ENCODE measurements around the gene CDH2.

Gene CDH2

GRCh38 chr18:28176948-28177827 lies at the start of gene CDH2:
CDH2 (minus strand) TSS chr18:28177130; CDS start chr18:28177022, 108 bp downstream.
- DNase-seq: peak; percentile 95

DNA sequence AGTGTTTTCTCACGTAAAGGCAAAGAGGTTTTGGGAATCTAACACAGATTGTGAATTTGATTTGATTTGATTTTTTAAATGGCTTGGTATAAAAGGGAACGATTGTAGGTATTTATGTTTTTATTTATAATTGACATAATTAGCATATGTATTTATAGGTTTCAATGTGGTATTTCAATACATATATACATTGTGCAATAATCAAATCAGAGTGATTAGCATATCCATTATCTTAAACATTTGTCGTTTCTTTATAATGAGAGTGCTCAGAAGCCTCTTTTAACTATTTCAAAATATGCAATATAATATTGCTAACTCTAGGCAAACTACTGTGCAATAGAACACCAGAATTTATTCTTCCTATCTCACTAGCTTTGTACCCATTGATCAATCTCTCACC lies 35.1 kb upstream of the CDH2 start:
- no peak for DNase-seq

DNA sequence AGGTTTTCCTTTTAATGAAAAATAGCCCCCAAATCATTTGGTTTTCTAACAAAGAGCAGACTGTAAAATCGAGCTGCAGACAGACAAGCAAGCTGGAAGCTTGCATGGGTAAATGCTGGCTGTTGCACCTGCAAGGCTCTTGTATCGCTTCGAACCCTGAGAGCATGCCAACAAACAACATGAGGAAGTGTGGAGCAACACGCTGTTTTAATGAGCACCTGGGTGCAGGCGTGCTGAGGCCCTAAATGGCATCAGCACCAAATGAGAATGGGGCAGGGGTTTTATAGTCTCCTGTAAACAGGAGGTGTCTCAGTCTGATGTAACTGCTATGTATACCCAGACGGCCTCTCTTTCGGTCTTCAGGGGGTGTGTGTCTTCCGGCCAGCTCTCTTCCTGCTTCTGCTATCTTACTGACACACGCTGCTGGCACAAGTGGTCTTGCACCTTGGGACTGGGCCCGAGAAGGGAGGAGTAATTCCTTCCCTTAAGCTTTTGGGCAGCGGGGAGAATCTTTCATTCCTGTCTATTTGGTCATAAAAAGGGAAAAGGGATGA lies 31.9 kb upstream of the CDH2 start:
- DNase-seq: no peak

GRCh38 chr18:28208268-28208667 lies 31.3 kb upstream of the CDH2 start:
- no peak for DNase-seq

GRCh38 chr18:28204154-28204553 lies 27.2 kb upstream of the CDH2 start:
- DNase-seq: peak; percentile 93

GRCh38 chr18:28201056-28201455 lies 24.1 kb upstream of the CDH2 start:
- DNase-seq: no peak

- DNase-seq: no peak
Measured at GRCh38 chr18:28198620-28199019, 21.7 kb upstream of the CDH2 start.

DNA sequence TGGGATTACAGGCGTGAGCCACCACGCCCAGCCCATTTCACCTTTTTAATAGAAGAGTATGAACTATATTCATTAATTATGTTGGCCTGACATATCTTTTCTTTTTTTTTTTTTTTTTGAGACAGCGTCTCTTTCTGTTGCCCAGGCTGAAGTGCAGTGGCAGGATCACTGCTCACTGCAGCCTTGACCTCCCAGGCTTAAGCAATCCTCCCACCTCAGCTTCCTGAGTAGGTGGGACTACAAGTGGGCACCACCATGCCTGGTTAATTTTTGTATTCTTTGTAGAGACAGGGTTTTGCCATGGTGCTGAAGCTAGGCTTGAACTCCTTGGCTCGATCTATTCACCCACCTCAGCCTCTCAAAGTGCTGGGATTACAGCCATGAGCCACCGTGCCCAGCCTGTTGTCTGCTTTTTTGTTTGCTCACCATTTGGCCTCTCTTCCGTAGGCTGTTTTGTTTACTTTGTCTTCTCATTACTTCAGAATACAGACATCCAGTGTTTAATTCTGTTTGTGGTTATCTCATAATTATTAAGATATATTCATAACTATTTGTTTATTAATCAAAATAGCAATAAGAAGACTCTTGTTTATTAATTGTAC lies 16.3 kb upstream of the CDH2 start:
- no peak for DNase-seq

GRCh38 chr18:28189400-28190239 lies 12.7 kb upstream of the CDH2 start:
- DNase-seq: peak; percentile 17

DNA sequence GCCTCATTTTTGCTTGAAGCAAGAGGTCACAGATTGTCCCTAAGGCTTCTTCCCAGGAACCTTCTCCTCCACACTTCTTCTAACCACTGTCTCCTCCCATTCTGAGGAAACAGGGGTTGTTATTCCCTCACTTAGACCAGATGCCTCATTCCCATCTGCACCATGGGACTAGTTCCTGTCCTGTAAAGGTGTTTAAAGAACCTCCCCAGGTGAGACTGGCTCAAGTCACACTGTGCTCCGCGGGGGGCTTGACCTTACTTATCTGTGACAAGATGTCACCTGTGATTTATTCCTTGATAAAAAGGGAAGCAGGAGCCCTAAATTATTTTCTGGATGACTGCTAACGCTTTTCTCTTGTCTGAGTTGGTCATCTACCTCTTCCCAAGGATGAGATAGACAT lies 8.2 kb upstream of the CDH2 start:
- DNase-seq: no peak

- DNase-seq: peak; percentile 60
Measured at GRCh38 chr18:28183418-28184078, 6.6 kb upstream of the CDH2 start.

- DNase-seq: no peak
Measured at GRCh38 chr18:28181616-28182015, 4.7 kb upstream of the CDH2 start.

DNA sequence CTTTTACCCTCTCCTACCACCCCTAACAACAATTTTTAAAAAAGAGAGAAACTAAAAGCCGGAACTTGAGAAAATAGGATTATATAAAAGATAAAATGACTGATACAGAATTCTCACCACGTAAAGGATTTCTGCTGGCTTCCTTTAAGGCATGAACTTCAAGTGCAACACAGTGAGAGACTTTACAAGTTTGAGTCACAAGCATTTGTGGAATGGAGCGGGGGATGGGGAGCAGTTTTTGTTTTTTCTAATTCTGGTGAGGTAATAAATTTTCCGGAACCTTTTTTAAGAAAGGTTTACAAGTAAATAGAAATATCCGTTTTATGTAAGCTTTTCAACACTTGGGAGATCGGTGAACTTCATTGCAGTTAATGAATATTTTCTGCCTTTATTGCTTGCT lies 1.8 kb upstream of the CDH2 start:
- peak; percentile 78 for DNase-seq

DNA sequence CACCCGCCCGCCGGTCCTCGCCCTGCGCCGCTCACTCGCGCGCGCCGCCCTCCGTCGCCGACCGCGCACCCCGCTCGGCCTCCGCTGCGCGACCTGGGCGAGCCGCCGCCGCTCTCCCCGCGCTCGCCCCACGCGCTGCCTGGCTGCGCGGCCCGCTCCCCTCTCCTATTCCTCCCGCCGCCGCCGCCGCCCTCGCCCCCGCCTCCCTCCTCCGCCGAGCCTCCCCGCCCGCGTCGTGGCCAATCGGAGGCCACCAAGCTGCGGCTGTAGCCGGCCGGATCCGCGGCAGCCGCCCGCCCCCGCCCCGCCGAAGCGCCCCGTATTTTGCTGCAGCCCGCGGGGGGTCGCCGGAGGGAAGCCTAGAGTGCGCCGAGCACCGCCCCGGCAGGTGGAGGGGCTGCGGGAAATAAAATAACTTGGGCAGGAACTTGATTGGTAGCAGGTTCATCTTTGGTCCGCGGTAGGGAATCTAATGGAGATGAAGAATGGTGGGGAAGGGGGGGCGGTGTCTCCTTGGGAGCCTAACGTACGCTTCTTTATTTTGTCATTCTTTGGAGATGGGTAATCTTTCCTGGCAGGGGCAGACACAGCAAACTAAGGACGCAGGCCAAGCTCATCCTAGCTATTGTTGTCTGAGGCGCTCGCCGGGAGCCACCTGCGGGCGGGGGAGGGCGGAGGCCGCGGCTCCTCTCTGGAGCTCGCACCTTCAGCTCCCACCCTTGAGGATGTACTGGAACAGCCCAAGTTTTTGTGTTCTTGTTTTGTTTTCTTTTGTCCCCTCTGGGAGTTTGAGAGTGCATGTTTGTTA lies 1.1 kb upstream of the CDH2 start:
- DNase-seq: peak; percentile 64

- no peak for DNase-seq
Measured at GRCh38 chr18:28176698-28176947, 307 bp downstream of the CDH2 start.

- DNase-seq: no peak
Measured at GRCh38 chr18:28175930-28176697, 816 bp downstream of the CDH2 start.

DNA sequence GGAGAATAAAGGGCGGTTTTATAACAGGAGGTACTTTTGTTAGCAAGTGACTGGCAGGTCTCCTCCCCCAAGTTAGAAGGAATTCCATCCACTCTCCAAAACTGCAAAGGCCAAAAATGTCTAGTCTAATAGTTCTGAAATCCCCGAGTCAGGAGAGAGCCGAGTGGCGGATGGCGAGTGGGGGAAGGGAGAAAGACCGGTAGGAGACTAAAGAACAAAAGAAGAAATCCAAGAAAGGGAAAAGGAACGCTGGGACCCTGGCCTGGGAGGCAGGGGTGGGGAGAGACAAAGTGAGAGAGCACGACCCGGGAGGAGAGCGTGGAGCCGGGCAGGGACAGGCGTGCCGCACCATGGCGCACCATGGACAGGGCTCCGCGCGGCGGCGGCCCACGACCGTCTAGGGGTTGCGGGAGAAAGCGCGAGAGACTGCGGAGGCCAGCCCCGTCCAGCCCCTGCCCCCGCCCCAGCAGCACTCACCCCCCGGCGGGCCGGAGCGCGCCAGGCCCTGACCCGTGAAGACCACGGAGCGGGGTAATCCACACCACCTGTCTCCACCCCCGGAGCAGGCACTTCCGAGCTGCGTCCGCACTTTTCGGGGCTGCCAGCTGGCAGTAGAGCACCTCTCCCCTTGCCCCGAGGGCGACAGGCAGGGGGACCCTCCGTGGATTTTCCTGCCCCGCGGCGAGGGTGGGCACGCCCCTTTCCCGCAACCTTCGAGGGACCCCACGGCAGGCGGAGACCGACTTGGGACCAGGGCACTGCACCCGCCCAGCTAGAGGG lies 1.6 kb downstream of the CDH2 start:
- peak; percentile 76 for DNase-seq

DNA sequence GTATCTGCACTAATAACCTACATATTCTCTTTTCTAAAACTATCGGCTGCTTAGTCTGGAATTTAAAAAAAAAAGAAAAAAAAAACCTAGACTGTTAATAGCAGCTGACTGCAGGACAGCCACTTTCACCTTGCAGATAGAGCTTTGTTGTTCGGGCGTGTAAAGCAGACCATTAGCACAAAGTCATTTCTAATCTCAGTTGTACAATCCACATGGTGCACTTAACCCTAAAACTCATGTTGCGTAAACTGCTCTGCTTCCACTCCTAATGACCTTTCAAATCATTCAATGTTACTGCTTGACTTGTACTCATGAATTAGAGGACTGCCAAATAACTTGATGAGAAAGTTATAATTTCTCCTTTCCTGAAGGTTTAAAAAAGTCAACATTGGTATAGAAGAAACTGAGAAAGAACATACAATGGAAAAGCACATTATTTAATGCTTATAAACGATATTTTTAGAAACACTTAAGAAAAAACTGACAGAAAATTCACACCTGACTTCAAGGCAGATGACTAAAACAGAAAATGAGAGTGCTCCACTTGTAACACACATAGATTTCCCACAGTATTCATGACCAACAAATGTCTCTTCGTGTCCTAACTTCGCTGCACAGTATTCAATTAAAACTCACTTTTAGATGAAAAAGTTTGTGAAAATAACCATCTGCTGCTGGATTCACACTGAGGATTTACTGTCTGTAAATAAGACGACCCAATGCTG lies 2.6 kb downstream of the CDH2 start:
- DNase-seq: peak; percentile 62

- DNase-seq: no peak
Measured at GRCh38 chr18:28171837-28172236, 5.1 kb downstream of the CDH2 start.

- peak; percentile 26 for DNase-seq
Measured at GRCh38 chr18:28168725-28169124, 8.2 kb downstream of the CDH2 start.
